ENCODE measurements around the gene ERICH3.

ERICH3 gene

DNA sequence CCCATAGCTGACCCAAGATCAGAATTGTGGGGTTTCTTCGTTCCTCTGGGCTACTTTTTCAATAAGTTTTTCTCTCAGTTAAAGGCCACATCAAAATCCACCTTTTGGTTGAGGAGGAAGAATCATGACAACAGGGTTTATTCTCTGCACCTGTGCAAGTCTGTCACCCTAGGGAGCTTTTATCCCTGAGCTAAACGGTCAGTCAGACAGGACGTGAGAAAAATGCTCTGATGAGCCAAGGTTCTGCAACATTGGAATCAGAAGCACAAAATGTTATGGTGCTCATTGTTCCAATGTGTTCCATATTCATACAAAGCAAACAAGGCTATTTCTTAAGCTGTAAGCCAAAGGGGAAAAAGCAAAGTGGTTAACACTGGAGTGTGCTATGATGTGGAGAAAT, 7.4 kb upstream of the ERICH3 start:
- H3K4me3 ChIP-seq (ENCODE audit: low read length in 2 of 2) = no peak overlapping the region
- H3K18ac ChIP-seq (ENCODE audit: low read length) = no peak overlapping the region
- WGBS, 2 donors (ENCODE audit: extremely low coverage in 2 of 2, insufficient read length in 2 of 2, insufficient replicate concordance in 1 of 2) = no CpG with 5 or more reads among the region's 3 CpGs
- no peak overlapping the region for H3K4me2 ChIP-seq (ENCODE audit: insufficient read depth, low read length, poor library complexity, severe bottlenecking)
- no peak overlapping the region for H3K27ac ChIP-seq (replicated peaks; ENCODE audit: low read length)
- no peak overlapping the region for H2BK12ac ChIP-seq (ENCODE audit: low read length)
- H3K36me3 ChIP-seq (replicated peaks in 1 of 2; ENCODE audit: control insufficient read depth in 2 of 2, insufficient read depth in 2 of 2, low read length in 2 of 2) = no peaks in the 10 kb centered on the region
- no peaks in the 10 kb centered on the region for H3K79me1 ChIP-seq (ENCODE audit: low read depth, low read length)
- no peak overlapping the region for H2BK15ac ChIP-seq (ENCODE audit: low read length)
- peak overlapping the region; percentile 24 for H2AFZ ChIP-seq (ENCODE audit: low read length)
- no peaks in the 10 kb centered on the region for H3K9me3 ChIP-seq (replicated peaks in 1 of 2; ENCODE audit: control insufficient read depth in 2 of 2, insufficient read depth in 1 of 2, low read depth in 1 of 2, low read length in 2 of 2)
- no peak overlapping the region for H3K14ac ChIP-seq (ENCODE audit: low read length)
- H3K4me1 ChIP-seq (ENCODE audit: control insufficient read depth in 2 of 2, insufficient read depth in 1 of 2, low read depth in 1 of 2, low read length in 2 of 2) = peaks cover 0 to 5% of the 10 kb centered on the region in 2 donors
- H3K23ac ChIP-seq (ENCODE audit: low read depth, low read length, poor library complexity) = no peak overlapping the region
- H3K4ac ChIP-seq (ENCODE audit: low read length) = no peak overlapping the region
- H3K27me3 ChIP-seq (ENCODE audit: control insufficient read depth in 3 of 3, insufficient read depth in 3 of 3, low read depth in 1 of 3, low read length in 3 of 3) = no peaks in the 10 kb centered on the region
- DNase-seq (ENCODE audit: low spot score) = no peak
- H3K9ac ChIP-seq (ENCODE audit: low read depth, low read length, poor library complexity) = no peak overlapping the region
- H2BK5ac ChIP-seq (ENCODE audit: low read length) = no peak overlapping the region
- H2BK120ac ChIP-seq (ENCODE audit: low read depth, low read length) = no peak overlapping the region
- H2AK5ac ChIP-seq (ENCODE audit: low read depth, low read length) = no peak overlapping the region
- no peak overlapping the region for H4K91ac ChIP-seq (ENCODE audit: low read depth, low read length, poor library complexity)
- no peak overlapping the region for H4K8ac ChIP-seq (ENCODE audit: low read depth, low read length)

DNA sequence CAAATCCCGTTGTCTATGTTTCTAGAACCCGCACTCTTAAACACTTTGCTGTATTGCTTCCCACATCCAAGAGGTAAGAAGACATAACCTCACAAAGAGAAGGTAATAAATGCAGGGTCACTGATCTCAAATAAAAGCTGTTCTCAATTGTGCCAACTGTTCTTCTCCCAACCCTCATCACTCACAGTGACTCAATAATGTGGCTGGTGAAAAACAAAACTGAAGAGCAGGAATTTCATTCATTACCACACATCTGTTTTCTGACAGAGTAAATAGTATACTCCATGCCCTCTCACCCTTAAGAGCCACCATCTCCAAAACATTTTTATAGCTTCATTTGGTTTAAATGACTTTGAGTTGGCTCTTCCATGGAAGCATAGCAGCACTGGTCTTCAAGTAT, 6.2 kb upstream of the ERICH3 start:
- no peak overlapping the region for H3K23ac ChIP-seq (ENCODE audit: low read depth, low read length, poor library complexity)

DNA sequence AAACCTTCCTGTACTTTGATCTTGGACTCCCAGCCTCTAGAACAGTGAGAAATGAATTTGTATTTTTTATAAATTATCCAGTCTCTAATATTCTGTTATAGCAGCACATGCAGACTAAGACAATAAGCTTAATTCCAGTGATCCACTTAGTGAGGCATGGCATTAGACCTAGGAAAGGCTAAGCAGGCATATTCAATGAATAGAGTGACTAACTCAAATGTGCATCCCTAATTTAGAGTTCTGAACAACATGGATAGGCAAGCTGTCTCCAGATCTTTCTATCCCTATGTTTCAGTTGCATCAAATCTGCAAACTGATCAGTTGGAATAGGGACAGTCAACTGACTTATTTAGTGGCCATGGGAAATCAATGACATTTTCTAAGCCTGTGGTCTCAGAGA, 4.3 kb upstream of the ERICH3 start:
- Histone ChIP-seq H3K27ac (replicated peaks; ENCODE audit: low read length) (no peak overlapping the region), H3K9me3 (replicated peaks in 1 of 2; ENCODE audit: control insufficient read depth in 2 of 2, insufficient read depth in 1 of 2, low read depth in 1 of 2, low read length in 2 of 2) (no peaks in the 10 kb centered on the region), H3K4me1 (ENCODE audit: control insufficient read depth in 2 of 2, insufficient read depth in 1 of 2, low read depth in 1 of 2, low read length in 2 of 2) (peaks cover 3 to 5% of the 10 kb centered on the region in 2 donors), H3K27me3 (ENCODE audit: control insufficient read depth in 3 of 3, insufficient read depth in 3 of 3, low read depth in 1 of 3, low read length in 3 of 3) (no peaks in the 10 kb centered on the region), H3K4me3 (ENCODE audit: low read length in 2 of 2) (no peak overlapping the region), H3K4ac (ENCODE audit: low read length) (no peak overlapping the region), H4K8ac (ENCODE audit: low read depth, low read length) (no peak overlapping the region), H3K18ac (ENCODE audit: low read length) (no peak overlapping the region), H2AFZ (ENCODE audit: low read length) (no peak overlapping the region), H3K36me3 (replicated peaks in 1 of 2; ENCODE audit: control insufficient read depth in 2 of 2, insufficient read depth in 2 of 2, low read length in 2 of 2) (no peaks in the 10 kb centered on the region), H3K9ac (ENCODE audit: low read depth, low read length, poor library complexity) (no peak overlapping the region), H2BK120ac (ENCODE audit: low read depth, low read length) (no peak overlapping the region), H2BK12ac (ENCODE audit: low read length) (no peak overlapping the region), H4K91ac (ENCODE audit: low read depth, low read length, poor library complexity) (no peak overlapping the region), H2BK5ac (ENCODE audit: low read length) (no peak overlapping the region), H3K4me2 (ENCODE audit: insufficient read depth, low read length, poor library complexity, severe bottlenecking) (no peak overlapping the region), H3K79me1 (ENCODE audit: low read depth, low read length) (no peaks in the 10 kb centered on the region), H2BK15ac (ENCODE audit: low read length) (no peak overlapping the region), H3K14ac (ENCODE audit: low read length) (no peak overlapping the region), H3K23ac (ENCODE audit: low read depth, low read length, poor library complexity) (no peak overlapping the region), H2AK5ac (ENCODE audit: low read depth, low read length) (no peak overlapping the region)
- no peak for DNase-seq (ENCODE audit: low spot score)

More for the DNA sequence above, 6.2 kb upstream of the ERICH3 start:
- Histone ChIP-seq H3K79me1 (ENCODE audit: low read depth, low read length) (no peaks in the 10 kb centered on the region), H3K14ac (ENCODE audit: low read length) (no peak overlapping the region), H3K27ac (replicated peaks; ENCODE audit: low read length) (no peak overlapping the region), H4K91ac (ENCODE audit: low read depth, low read length, poor library complexity) (no peak overlapping the region), H3K4me3 (ENCODE audit: low read length in 2 of 2) (no peak overlapping the region), H2AFZ (ENCODE audit: low read length) (no peak overlapping the region), H3K4ac (ENCODE audit: low read length) (no peak overlapping the region), H3K4me1 (ENCODE audit: control insufficient read depth in 2 of 2, insufficient read depth in 1 of 2, low read depth in 1 of 2, low read length in 2 of 2) (peaks cover 0 to 5% of the 10 kb centered on the region in 2 donors), H3K36me3 (replicated peaks in 1 of 2; ENCODE audit: control insufficient read depth in 2 of 2, insufficient read depth in 2 of 2, low read length in 2 of 2) (no peaks in the 10 kb centered on the region), H2BK12ac (ENCODE audit: low read length) (no peak overlapping the region), H2BK120ac (ENCODE audit: low read depth, low read length) (no peak overlapping the region), H4K8ac (ENCODE audit: low read depth, low read length) (no peak overlapping the region), H3K4me2 (ENCODE audit: insufficient read depth, low read length, poor library complexity, severe bottlenecking) (no peak overlapping the region), H3K9ac (ENCODE audit: low read depth, low read length, poor library complexity) (no peak overlapping the region), H3K9me3 (replicated peaks in 1 of 2; ENCODE audit: control insufficient read depth in 2 of 2, insufficient read depth in 1 of 2, low read depth in 1 of 2, low read length in 2 of 2) (no peaks in the 10 kb centered on the region), H2BK15ac (ENCODE audit: low read length) (no peak overlapping the region), H2BK5ac (ENCODE audit: low read length) (no peak overlapping the region), H3K27me3 (ENCODE audit: control insufficient read depth in 3 of 3, insufficient read depth in 3 of 3, low read depth in 1 of 3, low read length in 3 of 3) (no peaks in the 10 kb centered on the region), H2AK5ac (ENCODE audit: low read depth, low read length) (no peak overlapping the region), H3K18ac (ENCODE audit: low read length) (no peak overlapping the region)
- WGBS, 2 donors (ENCODE audit: extremely low coverage in 2 of 2, insufficient read length in 2 of 2, insufficient replicate concordance in 1 of 2) = no CpG with 5 or more reads among the region's 2 CpGs
- no peak for DNase-seq (ENCODE audit: low spot score)

DNA sequence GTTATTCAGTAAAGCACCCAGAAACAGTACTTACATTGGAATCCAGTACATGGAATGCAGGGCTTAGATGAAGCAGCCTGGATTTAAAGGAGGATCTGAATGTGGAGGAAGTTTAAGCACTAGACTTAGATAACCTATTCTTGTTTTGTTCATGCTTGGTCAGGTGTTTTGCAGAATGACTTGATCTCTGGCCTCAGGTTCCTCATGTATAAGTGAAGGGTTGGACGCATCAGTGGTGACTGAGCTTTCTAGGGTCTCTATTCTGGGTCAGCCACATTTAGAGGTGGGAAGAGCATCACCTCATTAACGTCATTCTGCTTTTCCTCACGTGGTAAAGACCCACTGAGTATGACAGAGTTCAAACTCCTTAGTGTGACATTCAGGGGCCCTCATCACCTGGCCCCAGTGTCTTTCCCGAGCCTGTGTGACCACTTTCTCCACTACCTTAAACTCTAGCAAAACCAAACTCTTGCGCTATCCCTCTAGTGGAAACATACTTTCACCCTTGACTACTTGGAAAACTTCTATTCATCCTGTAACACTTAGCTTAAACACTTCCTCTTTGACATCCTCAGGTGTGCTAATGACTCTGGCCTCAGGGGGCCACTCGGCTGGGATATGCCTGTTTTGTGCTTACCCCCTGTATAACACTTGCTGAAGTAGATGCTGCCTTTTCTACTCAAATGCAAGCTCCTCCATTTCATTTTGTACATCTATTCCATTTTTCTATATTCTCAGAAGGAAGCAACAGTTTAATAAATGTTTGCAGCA, 871 bp upstream of the ERICH3 start:
- H2BK5ac ChIP-seq (ENCODE audit: low read length) = no peak overlapping the region
- H3K27me3 ChIP-seq (ENCODE audit: control insufficient read depth in 3 of 3, insufficient read depth in 3 of 3, low read depth in 1 of 3, low read length in 3 of 3) = no peaks in the 10 kb centered on the region
- H2BK12ac ChIP-seq (ENCODE audit: low read length) = no peak overlapping the region
- H3K9me3 ChIP-seq (replicated peaks in 1 of 2; ENCODE audit: control insufficient read depth in 2 of 2, insufficient read depth in 1 of 2, low read depth in 1 of 2, low read length in 2 of 2) = no peaks in the 10 kb centered on the region
- H2AFZ ChIP-seq (ENCODE audit: low read length) = peak overlapping the region; percentile 80
- no peak overlapping the region for H2BK120ac ChIP-seq (ENCODE audit: low read depth, low read length)
- no peak overlapping the region for H3K4me2 ChIP-seq (ENCODE audit: insufficient read depth, low read length, poor library complexity, severe bottlenecking)
- H3K79me1 ChIP-seq (ENCODE audit: low read depth, low read length) = no peaks in the 10 kb centered on the region
- peaks cover 0 to 3% of the 10 kb centered on the region in 2 donors for H3K4me1 ChIP-seq (ENCODE audit: control insufficient read depth in 2 of 2, insufficient read depth in 1 of 2, low read depth in 1 of 2, low read length in 2 of 2)
- H3K9ac ChIP-seq (ENCODE audit: low read depth, low read length, poor library complexity) = no peak overlapping the region
- no peak overlapping the region for H3K23ac ChIP-seq (ENCODE audit: low read depth, low read length, poor library complexity)
- H3K18ac ChIP-seq (ENCODE audit: low read length) = no peak overlapping the region
- H3K27ac ChIP-seq (replicated peaks; ENCODE audit: low read length) = no peak overlapping the region
- H3K4ac ChIP-seq (ENCODE audit: low read length) = no peak overlapping the region
- H4K8ac ChIP-seq (ENCODE audit: low read depth, low read length) = no peak overlapping the region
- H2AK5ac ChIP-seq (ENCODE audit: low read depth, low read length) = no peak overlapping the region
- H3K14ac ChIP-seq (ENCODE audit: low read length) = no peak overlapping the region
- no CpG with 5 or more reads among the region's 6 CpGs for WGBS, 2 donors (ENCODE audit: extremely low coverage in 2 of 2, insufficient read length in 2 of 2, insufficient replicate concordance in 1 of 2)
- DNase-seq (ENCODE audit: low spot score) = no peak
- H2BK15ac ChIP-seq (ENCODE audit: low read length) = no peak overlapping the region
- no peak overlapping the region for H4K91ac ChIP-seq (ENCODE audit: low read depth, low read length, poor library complexity)
- H3K4me3 ChIP-seq (ENCODE audit: low read length in 2 of 2) = no peak overlapping the region
- no peaks in the 10 kb centered on the region for H3K36me3 ChIP-seq (replicated peaks in 1 of 2; ENCODE audit: control insufficient read depth in 2 of 2, insufficient read depth in 2 of 2, low read length in 2 of 2)

All from neuronal stem cell (in vitro differentiated cells).